HepG2 (cell line): ENCODE results near the gene HIC1. TPM values are rescaled to one million over a fixed set of nuclear protein-coding genes. Genes with fewer than 3 reads are reported as not detected.

Experiments
- ATAC-seq: fragments of 200-7000 bp; cut with Tn5 transposase; 3 replicates; pipeline ENCODE4 v1.9.1; 2020; ENCODE audit warnings: mild to moderate bottlenecking, moderate library complexity
- BruUV-seq: library from RNA; stranded (reverse); fragments of 400-500 nt; replicated peaks from 2 replicates; lab custom pipeline; 2021; lab: Mats Ljungman, UMichigan
- CTCF ChIA-PET: fragments of 300-600 bp; formaldehyde crosslinking; extraction: SDS; loops from one replicate; lab custom pipeline; 2021; ENCODE audit warnings: low total read pairs, inconsistent platforms, low intra/inter-chr PET ratio; lab: Yijun Ruan, JAX
- POLR2A ChIA-PET: fragments of 350-600 bp; sonication (Branson Sonifier 250); formaldehyde crosslinking; loops from one replicate; lab custom pipeline; 2020; ENCODE audit warnings: antibody characterized with exemption, inconsistent platforms; lab: Yijun Ruan, JAX
- DNase-seq: peaks from one replicate; pipeline ENCODE4 v3.0.0-alpha.2; 2015; ENCODE audit warnings: low spot score
- FAIRE-seq: peaks from 3 replicates; lab custom pipeline; 2011; peaks lifted over from hg19 to GRCh38; lab: Jason Lieb, UNC
- H2AFZ ChIP-seq: one replicate; pipeline ENCODE4 v1.6.1; 2011; ENCODE audit warnings: low read length, inconsistent platforms
- H3K27ac ChIP-seq: fragments of 300-600 bp; 3 replicates; pipeline ENCODE4 v1.8.0; 2011; ENCODE audit warnings: mixed run types, mild to moderate bottlenecking, mixed read lengths, low read length, inconsistent platforms; ENCODE audit not compliant: insufficient read depth; ENCODE audit errors: extremely low read length
- H3K27me3 ChIP-seq, 2 experiments: fragments of 200-600 bp in 1 of 2; 2 replicates in 1 of 2; 3 replicates in 1 of 2; pipeline versions ENCODE4 v1.6.0 to v1.8.0; 2011; ENCODE audit warnings: low read length in 2 of 2, mild to moderate bottlenecking in 2 of 2, moderate library complexity in 2 of 2, inconsistent platforms in 1 of 2; ENCODE audit not compliant: insufficient read depth in 2 of 2, control insufficient read depth in 1 of 2
- H3K36me3 ChIP-seq, 2 experiments: fragments of 200-600 bp in 1 of 2; replicated peaks in 1 of 2; 2 replicates in 1 of 2; 3 replicates in 1 of 2; pipeline versions ENCODE4 v1.5.1 to v1.8.0; 2011; ENCODE audit warnings: low read length in 2 of 2, inconsistent platforms in 1 of 2; ENCODE audit not compliant: insufficient read depth in 2 of 2, control insufficient read depth in 1 of 2
- H3K4me1 ChIP-seq: 2 replicates; pipeline ENCODE4 v1.5.1; 2012; ENCODE audit warnings: low read length, inconsistent platforms; ENCODE audit not compliant: insufficient read depth
- H3K4me2 ChIP-seq: 2 replicates; pipeline ENCODE4 v1.6.0; 2011; ENCODE audit warnings: low read depth, low read length, inconsistent platforms
- H3K4me3 ChIP-seq, 3 experiments: fragments of 200-600 bp in 1 of 3; sonication (generic), shearing (Covaris generic) in 1 of 3; replicated peaks in 1 of 3; 2 replicates each; pipeline ENCODE4 v1.5.1; 2011 to 2016; ENCODE audit warnings: low read length in 3 of 3, inconsistent platforms in 2 of 3, low read depth in 2 of 3, mild to moderate bottlenecking in 2 of 3, control low read depth in 1 of 3, mixed read lengths in 1 of 3; ENCODE audit not compliant: insufficient read depth in 1 of 3
- H3K79me2 ChIP-seq: one replicate; pipeline ENCODE4 v1.6.1; 2011; ENCODE audit warnings: low read length, inconsistent platforms; ENCODE audit not compliant: insufficient read depth
- H3K9ac ChIP-seq: 2 replicates; pipeline ENCODE4 v1.6.0; 2011; ENCODE audit warnings: mild to moderate bottlenecking, low read depth, low read length, inconsistent platforms; ENCODE audit not compliant: insufficient read depth
- H3K9me3 ChIP-seq: 2 replicates; pipeline ENCODE4 v1.5.1; 2012; ENCODE audit warnings: mild to moderate bottlenecking, low read length
- H4K20me1 ChIP-seq: 2 replicates; pipeline ENCODE4 v1.6.0; 2011; ENCODE audit warnings: inconsistent platforms, mild to moderate bottlenecking, low read length, moderate library complexity; ENCODE audit not compliant: insufficient read depth
- CREB3 ChIP-seq: sonication (generic); formaldehyde crosslinking; IDR thresholded peaks from 2 replicates; pipeline ENCODE4 v1.5.0; 2020; ENCODE audit warnings: missing genetic modification reagents
- ETV6 ChIP-seq: sonication (generic); formaldehyde crosslinking; conservative IDR thresholded peaks from 2 replicates; pipeline ENCODE4 v1.4.0; 2020; ENCODE audit warnings: missing genetic modification reagents
- HOXA5 ChIP-seq: sonication (generic); formaldehyde crosslinking; IDR thresholded peaks from 2 replicates; pipeline ENCODE4 v1.4.0; 2020; ENCODE audit warnings: missing genetic modification reagents
- ISL2 ChIP-seq: sonication (generic); formaldehyde crosslinking; IDR thresholded peaks from 2 replicates; pipeline ENCODE4 v1.5.0; 2020; ENCODE audit warnings: missing genetic modification reagents
- KDM1A ChIP-seq: IDR thresholded peaks from 2 replicates; pipeline ENCODE4 v1.6.1; 2016; ENCODE audit warnings: missing compliant biosample characterization
- KDM5B ChIP-seq: sonication (generic); formaldehyde crosslinking; IDR thresholded peaks from 2 replicates; pipeline ENCODE4 v1.4.0; 2020; ENCODE audit warnings: missing genetic modification reagents, mild to moderate bottlenecking, borderline replicate concordance
- NR1H2 ChIP-seq: sonication (generic); formaldehyde crosslinking; IDR thresholded peaks from 2 replicates; pipeline ENCODE4 v1.8.1; 2022; ENCODE audit warnings: low read depth, missing genetic modification reagents, borderline replicate concordance
- PHF20 ChIP-seq: sonication (generic); formaldehyde crosslinking; IDR thresholded peaks from 2 replicates; pipeline ENCODE4 v1.5.0; 2020; ENCODE audit warnings: mild to moderate bottlenecking, missing genetic modification reagents
- RFX3 ChIP-seq: IDR thresholded peaks from 2 replicates; pipeline ENCODE4 v1.6.1; 2016; ENCODE audit warnings: missing biosample characterization, missing genetic modification reagents
- SNAI1 ChIP-seq: sonication (generic); formaldehyde crosslinking; IDR thresholded peaks from 2 replicates; pipeline ENCODE4 v1.5.0; 2020; ENCODE audit warnings: mild to moderate bottlenecking, missing genetic modification reagents, borderline replicate concordance
- SRF ChIP-seq: IDR thresholded peaks from 2 replicates; pipeline ENCODE4 v1.6.1; 2011; ENCODE audit warnings: mild to moderate bottlenecking, low read depth, low read length, moderate library complexity
- TCF7L2 ChIP-seq: IDR thresholded peaks from 2 replicates; pipeline ENCODE4 v1.6.1; 2011; ENCODE audit warnings: mild to moderate bottlenecking, low read depth, low read length, moderate library complexity
- THAP11 ChIP-seq: IDR thresholded peaks from 2 replicates; pipeline ENCODE4 v1.6.1; 2016; ENCODE audit warnings: missing biosample characterization, missing genetic modification reagents
- ZBTB20 ChIP-seq: sonication (generic); formaldehyde crosslinking; IDR thresholded peaks from 2 replicates; pipeline ENCODE4 v1.8.1; 2023; ENCODE audit warnings: missing genetic modification reagents, low read depth, mild to moderate bottlenecking, borderline replicate concordance
- ZNF280B ChIP-seq: sonication (generic); formaldehyde crosslinking; IDR thresholded peaks from 2 replicates; pipeline ENCODE4 v1.5.0; 2020; ENCODE audit warnings: missing genetic modification reagents, mild to moderate bottlenecking, borderline replicate concordance
- ZNF619 ChIP-seq: sonication (generic); formaldehyde crosslinking; IDR thresholded peaks from 2 replicates; pipeline ENCODE4 v1.4.0; 2020; ENCODE audit warnings: mild to moderate bottlenecking, missing genetic modification reagents
- ZNF629 ChIP-seq: sonication (generic); formaldehyde crosslinking; conservative IDR thresholded peaks from 2 replicates; pipeline ENCODE4 v1.5.0; 2020; ENCODE audit warnings: missing genetic modification reagents
- ZNF691 ChIP-seq: sonication (generic); formaldehyde crosslinking; IDR thresholded peaks from 2 replicates; pipeline ENCODE4 v1.4.0; 2020; ENCODE audit warnings: missing genetic modification reagents, low read depth, mild to moderate bottlenecking, borderline replicate concordance
- ZNF703 ChIP-seq: sonication (generic); formaldehyde crosslinking; IDR thresholded peaks from 2 replicates; pipeline ENCODE4 v1.5.1; 2020; ENCODE audit warnings: missing genetic modification reagents, mild to moderate bottlenecking, moderate library complexity, borderline replicate concordance
- ZNF782 ChIP-seq: sonication (generic); formaldehyde crosslinking; IDR thresholded peaks from 2 replicates; pipeline ENCODE4 v1.4.0; 2020; ENCODE audit warnings: missing genetic modification reagents, mild to moderate bottlenecking, borderline replicate concordance
- WGBS: methylation state at CpG from one replicate; pipeline ENCODE4 v1.1.6; 2017; ENCODE audit warnings: low lambda C conversion rate; 5-methylcytosine and 5-hydroxymethylcytosine counted together
- in situ Hi-C: cut with HindIII; loops from 2 replicates; pipeline ENCODE4 v1.10.0; 2017; ENCODE audit warnings: low pct_unique_long_range_greater_than_20kb; ENCODE audit not compliant: extremely low pct_ligation_motif_present
- intact Hi-C: fragments of 100-400 bp; cut with micrococcal nuclease; formaldehyde crosslinking; loops from one replicate; pipeline ENCODE4 v1.10.0; 2022; ENCODE audit not compliant: unreplicated experiment
- polyA plus RNA-seq, 8 experiments: library from polyadenylated mRNA; depleted of rRNA in 3 of 8; stranded (reverse) in 7 of 8; unstranded in 1 of 8; fragments of >200 nt; fragmentation: Illumina TruSeq in 4 of 8; extraction: Trizol in 4 of 8; gene quantifications; 2 replicates each; pipeline versions ENCODE4 v1.2.1 to v1.2.3, GENCODE V29; 2011 to 2016; ENCODE audit warnings: low read depth in 4 of 8, missing spikeins in 1 of 8, mixed read lengths in 1 of 8; ENCODE audit not compliant: insufficient read depth in 1 of 8
- total RNA-seq, 5 experiments: library from RNA; depleted of rRNA; stranded (reverse); fragments of >200 nt; fragmentation: Illumina TruSeq; extraction: Trizol; gene quantifications; 2 replicates each; pipeline ENCODE4 v1.2.3, GENCODE V29; 2016; ENCODE audit warnings: low read depth in 1 of 5

Gene HIC1
- total and polyA plus RNA-seq, 2 of the 13 experiments (the other 11 are each of a cell fraction or from before 2014, with no cell fraction given), result 0.04 to 0.31 TPM

GRCh38 chr17:2068519-2069051 is 13.7 kb downstream of the HIC1 start:
- peaks cover 15 to 31% of the 10 kb centered on the region in 2 experiments for H3K36me3 ChIP-seq
- H3K79me2 ChIP-seq, result no peaks in the 10 kb centered on the region
- CTCF ChIA-PET, result no interaction called here
- H2AFZ ChIP-seq, result no peak overlapping the region
- intact Hi-C loops (no loop called here), in situ Hi-C loops (no loop called here)
- no peaks in the 10 kb centered on the region for H3K27me3 ChIP-seq
- H4K20me1 ChIP-seq, result no peaks in the 10 kb centered on the region
- no peak overlapping the region for H3K4me2 ChIP-seq
- BruUV-seq, result no TSS peak
- H3K4me3 ChIP-seq, result no peak overlapping the region
- no peak for DNase-seq
- no peak for FAIRE-seq
- no peak overlapping the region for H3K27ac ChIP-seq
- TF ChIP-seq ZNF619 (no peak), HOXA5 (CRISPR knock-in tag) (no peak), ZNF782 (CRISPR knock-in tag) (no peak), THAP11 (CRISPR knock-in tag) (no peak), ZNF280B (CRISPR knock-in tag) (no peak), ETV6 (CRISPR knock-in tag) (no peak), ZNF703 (CRISPR knock-in tag) (no peak), KDM5B (CRISPR knock-in tag) (no peak), NR1H2 (no peak), SNAI1 (CRISPR knock-in tag) (no peak), ZBTB20 (no peak), RFX3 (CRISPR knock-in tag) (no peak), SRF (no peak), ZNF691 (no peak), PHF20 (CRISPR knock-in tag) (no peak), KDM1A (CRISPR knock-in tag) (no peak), TCF7L2 (no peak), ISL2 (CRISPR knock-in tag) (no peak), ZNF629 (CRISPR knock-in tag) (no peak), CREB3 (CRISPR knock-in tag) (no peak)
- H3K9ac ChIP-seq, result no peak overlapping the region
- peaks cover 38% of the 10 kb centered on the region for H3K4me1 ChIP-seq
- ATAC-seq, result no peak
- POLR2A ChIA-PET, result no interaction called here
- WGBS, result 97% methylated on average over 15 of the region's 15 CpGs
- no peaks in the 10 kb centered on the region for H3K9me3 ChIP-seq
